NCI-H460 (cell line): ENCODE data around the gene GPR39. TPM values are rescaled to one million over a fixed set of nuclear protein-coding genes. Genes with fewer than 3 reads are reported as not detected.
A peak's percentile ranks its signal among the peaks of the same experiment; 100 is the strongest.
"Not testable (repeated sequence)": the region's sequence is repeated elsewhere in the genome, so short reads cannot be mapped to it uniquely, and the experiment has no call there.

Source experiments
- DNase-seq: peaks from one replicate; pipeline ENCODE4 v3.0.0-alpha.2; 2016; ENCODE audit warnings: low read depth; ENCODE audit errors: extremely low read depth
- total RNA-seq: library from RNA; depleted of rRNA; stranded (reverse); fragments of >200 nt; shearing (Covaris generic); gene quantifications from 2 replicates; pipeline ENCODE4 v1.2.3, GENCODE V29; 2014

GPR39 gene
- total RNA-seq, 1 experiment from 2014 or later = 0.42 TPM

DNA sequence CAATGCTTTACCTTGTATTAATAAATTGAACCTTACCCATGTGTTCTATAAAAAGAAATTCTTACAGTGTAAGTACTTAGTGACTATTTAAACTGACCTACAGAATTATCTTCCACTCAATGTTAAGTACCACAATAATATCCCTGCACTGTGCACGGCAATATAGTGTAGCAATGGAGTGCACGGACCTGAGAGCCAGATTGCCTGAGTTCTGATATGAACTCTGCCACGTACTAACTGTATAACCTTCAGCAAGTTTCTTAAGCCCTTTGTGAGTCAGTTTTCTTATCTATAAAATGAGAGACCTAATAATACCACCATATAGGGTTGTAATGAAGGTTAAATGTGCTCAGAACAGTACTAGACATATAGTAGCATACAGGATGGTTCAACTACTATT is 66.2 kb downstream of the GPR39 start:
- no peak for DNase-seq

DNA sequence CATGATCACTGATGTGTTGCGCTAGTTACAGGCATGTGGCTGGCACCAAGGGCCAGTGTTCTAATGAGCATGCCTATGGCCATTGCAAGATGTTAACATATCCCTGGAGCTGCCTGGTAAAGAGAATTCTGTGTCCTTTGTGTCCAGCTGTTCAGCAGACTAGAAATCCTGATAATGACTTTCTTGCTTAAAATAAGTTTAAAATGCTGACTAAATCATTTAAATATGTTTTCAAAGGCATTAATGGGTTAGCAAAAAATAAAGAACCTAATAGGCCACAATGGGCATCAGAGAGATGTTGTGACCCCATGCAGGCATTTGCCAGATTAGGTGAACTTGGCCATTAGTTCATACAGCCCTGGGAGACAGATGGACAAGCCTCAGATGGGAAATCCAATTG is 67.5 kb downstream of the GPR39 start:
- no peak for DNase-seq

GRCh38 chr2:132488491-132488890 is 71.9 kb downstream of the GPR39 start:
- DNase-seq = no peak

DNA sequence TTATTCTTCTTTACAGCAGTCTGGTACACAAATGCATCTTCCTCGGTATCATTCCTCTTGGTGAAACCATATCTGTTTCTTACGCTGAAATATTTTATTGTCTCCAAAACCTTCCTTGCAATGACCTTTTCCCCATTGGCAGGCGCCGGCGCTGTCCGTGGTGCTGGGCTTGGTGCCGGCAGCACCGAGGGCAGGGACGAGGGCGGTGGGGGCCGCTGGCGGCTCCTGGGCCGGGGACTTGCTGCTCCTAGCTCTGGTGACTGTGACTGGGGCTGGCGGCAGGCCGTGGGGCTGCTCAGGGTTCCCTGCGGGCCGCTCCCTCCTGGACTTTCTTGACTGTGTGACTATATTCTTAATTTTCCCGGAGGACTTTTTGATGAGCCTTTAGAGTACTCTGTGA is 72.5 kb downstream of the GPR39 start:
- DNase-seq = no peak

- no peak for DNase-seq
Measured at GRCh38 chr2:132495881-132496280, 79.3 kb downstream of the GPR39 start.

GRCh38 chr2:132496555-132496954 is 80.0 kb downstream of the GPR39 start:
- no peak for DNase-seq

DNA sequence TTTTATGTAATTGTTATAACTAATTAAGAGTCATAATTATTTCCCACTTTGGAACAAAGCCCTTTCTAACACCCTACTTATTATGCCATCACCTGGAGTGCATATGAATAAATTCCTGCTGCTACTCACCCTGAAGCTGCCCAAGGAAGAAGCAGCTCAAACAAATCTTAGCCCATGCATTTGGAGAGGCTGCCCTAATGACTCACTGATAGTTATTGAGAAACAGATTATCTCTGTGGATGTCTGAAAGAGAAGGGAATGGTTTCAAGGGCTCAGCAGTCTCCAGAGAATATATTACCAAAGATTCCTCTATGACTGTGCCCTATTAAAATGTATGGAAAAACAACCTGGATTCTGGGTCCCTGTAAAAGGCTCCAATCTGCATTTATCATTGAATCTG is 81.0 kb downstream of the GPR39 start:
- DNase-seq = no peak

GRCh38 chr2:132503701-132504100 is 87.1 kb downstream of the GPR39 start:
- DNase-seq = no peak

DNA sequence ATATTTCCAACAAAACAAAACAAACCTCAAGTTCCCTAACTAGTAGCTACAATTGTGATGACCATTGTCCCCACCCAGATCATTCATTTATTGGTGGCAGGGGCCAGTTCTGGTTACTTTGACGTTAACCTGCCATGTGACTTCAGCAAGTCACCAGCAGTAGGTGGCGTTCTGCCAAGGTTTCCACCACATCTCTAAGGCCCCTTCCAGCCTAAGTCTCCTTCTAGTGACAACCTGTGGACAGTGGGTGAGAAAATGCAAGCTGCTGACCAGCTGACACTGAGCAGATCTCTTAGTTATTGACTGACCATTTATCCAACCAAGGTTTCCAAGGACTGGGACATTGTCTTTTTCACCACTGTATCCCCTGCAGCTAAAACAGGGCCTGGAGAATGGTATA is 98.4 kb downstream of the GPR39 start:
- DNase-seq = no peak

GRCh38 chr2:132517386-132517785 is 100.8 kb downstream of the GPR39 start:
- DNase-seq = no peak

GRCh38 chr2:132518302-132518701 is 101.7 kb downstream of the GPR39 start:
- no peak for DNase-seq

DNA sequence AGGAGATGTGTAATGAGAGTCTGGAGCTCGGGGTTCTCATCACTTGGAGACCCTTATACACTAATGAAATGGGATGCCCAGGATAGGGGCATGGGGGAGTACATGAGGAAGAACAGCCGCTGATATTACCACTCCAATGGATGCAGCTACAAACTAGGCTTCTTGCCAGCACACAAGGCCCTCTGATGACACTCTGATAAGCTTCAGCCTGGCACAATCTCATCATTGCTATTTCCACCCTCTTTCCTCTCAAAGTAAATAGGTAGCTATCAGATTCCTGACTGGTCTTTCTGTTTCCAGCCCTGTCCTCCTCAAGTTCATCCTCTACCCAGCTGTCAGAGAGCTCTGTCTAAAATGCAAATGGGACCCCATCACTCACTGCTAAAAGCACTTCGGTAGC is 103.0 kb downstream of the GPR39 start:
- DNase-seq = no peak

GRCh38 chr2:132521341-132521740 is 104.7 kb downstream of the GPR39 start:
- DNase-seq = no peak

GRCh38 chr2:132522901-132523300 is 106.3 kb downstream of the GPR39 start:
- no peak for DNase-seq

- not testable (repeated sequence) for DNase-seq
Measured at GRCh38 chr2:132537061-132537460, 120.5 kb downstream of the GPR39 start.

DNA sequence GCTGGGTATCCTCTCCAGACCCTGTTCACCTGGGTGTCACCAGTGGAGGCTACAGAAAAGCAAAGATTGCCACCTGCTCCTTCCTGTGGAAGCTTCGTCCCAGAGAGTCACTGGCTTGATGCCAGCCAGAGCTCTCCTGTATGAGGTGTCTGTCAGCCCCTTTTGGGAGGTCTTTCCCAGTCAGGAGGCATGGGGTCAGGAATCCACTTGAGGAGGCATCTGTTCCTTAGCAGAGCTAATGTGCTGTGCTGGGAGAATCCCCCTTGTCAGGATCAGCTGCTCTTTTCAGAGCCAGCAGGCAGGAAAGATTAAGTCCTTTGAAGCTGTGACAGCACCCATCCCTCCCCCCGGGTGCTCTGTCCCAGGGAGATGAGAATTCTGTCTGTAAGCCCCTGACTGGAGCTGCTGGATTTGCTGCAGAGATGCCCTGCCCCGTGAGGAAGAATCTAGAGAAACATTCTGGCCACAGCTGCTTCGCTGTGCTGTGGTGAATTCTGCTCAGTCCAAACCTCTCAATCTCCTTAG is 121.8 kb downstream of the GPR39 start:
- DNase-seq = no peak

- no peak for DNase-seq
Measured at GRCh38 chr2:132540166-132540565, 123.6 kb downstream of the GPR39 start.

- DNase-seq = no peak
Measured at GRCh38 chr2:132542953-132543569, 126.5 kb downstream of the GPR39 start.

DNA sequence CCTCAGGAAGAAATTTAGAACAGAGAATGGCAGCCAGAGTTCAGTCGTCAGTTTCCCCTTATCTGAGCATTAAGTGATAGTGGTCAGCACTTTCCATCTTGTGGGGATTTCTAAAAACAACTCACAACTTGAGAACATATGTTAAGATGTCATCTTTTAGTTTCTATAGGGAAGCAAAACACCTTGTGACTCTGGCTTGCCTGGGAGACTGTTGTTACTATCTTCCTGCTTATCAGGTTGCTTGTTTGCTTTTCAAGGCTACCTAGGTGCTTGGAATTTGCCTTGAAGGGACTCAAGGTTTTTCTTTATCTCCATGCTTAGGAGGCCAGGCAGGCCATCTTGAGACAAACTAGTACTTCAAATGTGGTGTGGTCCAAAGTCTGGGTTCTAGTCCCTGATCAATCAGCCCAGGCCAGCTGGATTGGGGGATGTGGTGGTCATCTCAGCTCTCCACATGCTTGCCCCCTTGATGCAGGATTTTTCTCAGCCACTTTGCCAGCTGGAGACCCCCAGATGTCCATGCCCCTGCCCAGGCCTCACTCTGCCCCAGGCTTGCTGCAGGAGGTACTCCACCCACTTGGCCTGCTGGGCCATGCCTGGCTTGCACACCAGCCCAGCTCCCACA is 127.5 kb downstream of the GPR39 start:
- DNase-seq = no peak

- DNase-seq = peak; percentile 78
Measured at GRCh38 chr2:132547090-132547687, 130.6 kb downstream of the GPR39 start.

- no peak for DNase-seq
Measured at GRCh38 chr2:132549935-132550670, 133.5 kb downstream of the GPR39 start.
